NCI-H2227 (cell line): Measurements from ENCODE around the gene VCAM1.

ENCODE experiments used
- DNase-seq: peaks from one replicate; lab custom pipeline; 2025; ENCODE audit not compliant: unreplicated experiment; lab: John Stamatoyannopoulos, UW

The VCAM1 gene

DNA sequence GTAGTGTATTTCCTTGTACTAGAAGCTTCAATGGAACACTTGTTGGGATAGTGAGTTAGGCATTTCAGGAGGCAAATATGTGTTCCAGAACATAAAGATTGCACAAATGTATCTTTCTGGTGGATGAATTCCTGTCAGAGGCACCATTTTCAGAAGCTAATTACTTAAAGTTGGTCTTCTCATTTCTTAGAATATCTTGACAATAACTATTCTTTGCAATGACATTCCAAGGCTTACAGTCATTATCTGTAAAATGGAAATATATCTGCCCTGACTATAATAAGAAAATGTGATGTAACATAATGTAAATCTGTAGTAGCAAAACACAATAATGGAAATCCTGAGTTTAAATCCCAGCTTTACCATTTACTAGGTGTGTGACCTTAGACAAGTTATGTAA, 2.7 kb downstream of the VCAM1 start:
- no peak for DNase-seq

DNA sequence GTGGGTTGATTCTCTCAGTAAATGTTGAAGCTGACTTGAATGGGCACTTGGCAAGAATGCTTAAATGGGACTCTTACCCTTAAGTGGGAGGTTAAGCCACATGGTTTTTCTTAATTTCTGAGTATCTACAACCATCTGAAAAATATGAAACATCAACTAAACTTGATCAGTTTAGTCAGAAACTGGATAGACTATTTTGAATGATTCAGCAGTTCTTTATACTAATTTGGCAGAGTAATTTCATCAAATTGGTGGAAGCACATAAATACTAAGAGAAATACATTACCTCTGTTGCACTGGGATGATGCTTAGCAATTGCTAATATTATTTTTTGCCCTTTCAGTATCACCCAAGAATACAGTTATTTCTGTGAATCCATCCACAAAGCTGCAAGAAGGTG, 4.7 kb downstream of the VCAM1 start:
- no peak for DNase-seq

DNA sequence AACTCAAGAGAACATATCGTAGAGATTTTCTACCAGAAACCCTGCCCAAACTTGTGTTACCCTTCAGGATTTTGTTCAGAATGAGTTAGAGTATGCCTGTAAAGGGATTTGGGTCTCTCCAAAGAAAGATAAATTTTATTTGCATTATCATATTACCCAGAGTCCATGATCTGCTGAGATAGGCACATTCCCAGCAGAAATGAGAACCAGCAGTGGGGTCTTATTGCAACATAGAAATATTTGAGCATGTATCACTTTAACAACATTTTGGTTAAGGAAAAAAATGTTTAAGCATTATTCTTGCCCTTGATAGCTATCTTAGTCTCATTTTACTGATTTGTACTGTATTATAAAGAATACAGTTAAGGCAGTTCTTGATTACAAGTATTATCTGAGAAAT, 10.6 kb downstream of the VCAM1 start:
- DNase-seq: no peak

DNA sequence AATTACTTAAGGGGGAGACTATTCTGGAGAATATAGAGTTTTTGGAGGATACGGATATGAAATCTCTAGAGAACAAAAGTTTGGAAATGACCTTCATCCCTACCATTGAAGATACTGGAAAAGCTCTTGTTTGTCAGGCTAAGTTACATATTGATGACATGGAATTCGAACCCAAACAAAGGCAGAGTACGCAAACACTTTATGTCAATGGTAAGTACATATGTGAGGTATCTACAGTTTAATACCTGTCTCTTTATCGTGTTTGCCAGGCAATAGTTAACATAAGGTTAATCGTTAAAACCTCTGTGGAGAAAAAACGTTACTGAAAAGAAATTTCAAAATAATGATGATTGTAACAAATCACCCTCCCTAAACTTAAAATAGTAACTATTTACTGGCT, 11.8 kb downstream of the VCAM1 start:
- no peak for DNase-seq

- DNase-seq: no peak
Measured at GRCh38 chr1:100731758-100732157, 12.2 kb downstream of the VCAM1 start.

DNA sequence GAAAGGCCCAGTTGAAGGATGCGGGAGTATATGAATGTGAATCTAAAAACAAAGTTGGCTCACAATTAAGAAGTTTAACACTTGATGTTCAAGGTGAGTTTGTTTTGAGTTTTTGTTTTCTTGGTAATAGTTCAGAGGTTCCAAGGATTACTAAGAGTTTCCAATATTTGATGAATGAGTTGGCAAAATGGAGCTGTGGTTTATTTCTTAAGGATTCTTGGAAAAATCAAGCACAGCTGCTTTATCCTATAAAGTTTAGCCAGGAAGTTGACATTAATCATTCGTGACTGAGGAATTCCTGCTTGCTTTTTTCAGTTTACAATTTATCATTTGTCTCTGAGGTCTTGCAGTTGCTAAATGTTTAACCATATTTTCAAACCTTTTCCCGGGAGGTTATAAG, 15.1 kb downstream of the VCAM1 start:
- no peak for DNase-seq

DNA sequence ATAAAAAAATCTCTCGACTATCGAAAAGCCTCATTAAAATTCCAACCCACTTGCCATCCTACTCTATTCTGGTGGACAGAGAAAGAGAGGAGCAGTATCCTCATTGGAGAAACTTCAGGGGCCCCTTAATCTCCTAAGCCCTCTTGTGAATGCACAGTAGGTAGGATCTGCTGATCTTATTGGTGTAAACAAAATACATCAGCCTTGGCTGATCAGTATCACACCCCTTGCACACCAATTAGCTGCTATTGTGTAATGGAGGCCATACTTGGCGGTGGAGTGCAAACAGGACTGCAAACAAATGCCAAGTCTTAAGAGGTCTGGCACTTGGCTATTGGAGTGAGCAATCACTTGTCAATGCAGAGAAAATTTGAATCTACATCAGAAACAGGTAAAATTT, 15.7 kb downstream of the VCAM1 start:
- no peak for DNase-seq

- DNase-seq: no peak
Measured at GRCh38 chr1:100736324-100736723, 16.8 kb downstream of the VCAM1 start.

GRCh38 chr1:100736746-100737145, 17.2 kb downstream of the VCAM1 start:
- no peak for DNase-seq

GRCh38 chr1:100746542-100746932, 27.0 kb downstream of the VCAM1 start:
- no peak for DNase-seq

GRCh38 chr1:100747771-100748170, 28.2 kb downstream of the VCAM1 start:
- DNase-seq: no peak

- no peak for DNase-seq
Measured at GRCh38 chr1:100750005-100750885, 30.7 kb downstream of the VCAM1 start.

DNA sequence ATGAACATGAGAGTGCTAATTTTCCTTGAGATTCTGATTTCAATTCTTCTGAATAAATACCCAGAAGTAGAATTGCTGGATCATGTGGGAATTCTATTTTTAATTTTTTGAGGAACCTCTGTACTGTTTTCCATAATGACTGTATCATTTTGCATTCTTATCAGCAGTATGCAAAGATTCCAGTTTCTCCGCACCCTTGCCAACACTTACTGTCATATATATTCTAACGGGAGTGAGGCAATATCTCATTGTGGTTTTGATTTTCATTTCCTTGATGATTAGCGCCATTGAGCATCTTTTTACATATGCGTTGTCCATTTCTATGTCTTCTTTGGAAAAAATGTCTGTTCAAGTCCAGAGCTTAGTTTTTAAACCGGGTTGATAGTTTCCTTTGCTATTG, 33.2 kb downstream of the VCAM1 start:
- DNase-seq: no peak

DNA sequence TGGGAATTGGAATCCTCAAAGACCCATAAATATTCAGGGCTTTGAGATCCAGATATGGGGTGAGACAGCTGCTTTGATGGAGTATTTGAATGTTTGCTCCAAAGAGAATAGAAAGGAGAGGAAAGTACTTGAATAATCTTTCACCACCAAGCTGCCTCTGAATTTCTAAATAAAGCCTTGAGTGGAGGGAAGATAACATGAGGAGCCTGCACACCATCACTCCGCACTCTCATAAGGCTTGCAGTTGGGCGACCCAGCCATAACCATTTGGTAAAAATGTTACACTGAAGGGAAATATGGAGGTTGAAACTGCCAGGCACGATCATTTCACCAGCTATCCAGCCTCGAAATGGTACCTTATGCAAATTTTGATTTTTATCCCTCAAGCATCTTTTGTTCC, 38.4 kb downstream of the VCAM1 start:
- DNase-seq: no peak

DNA sequence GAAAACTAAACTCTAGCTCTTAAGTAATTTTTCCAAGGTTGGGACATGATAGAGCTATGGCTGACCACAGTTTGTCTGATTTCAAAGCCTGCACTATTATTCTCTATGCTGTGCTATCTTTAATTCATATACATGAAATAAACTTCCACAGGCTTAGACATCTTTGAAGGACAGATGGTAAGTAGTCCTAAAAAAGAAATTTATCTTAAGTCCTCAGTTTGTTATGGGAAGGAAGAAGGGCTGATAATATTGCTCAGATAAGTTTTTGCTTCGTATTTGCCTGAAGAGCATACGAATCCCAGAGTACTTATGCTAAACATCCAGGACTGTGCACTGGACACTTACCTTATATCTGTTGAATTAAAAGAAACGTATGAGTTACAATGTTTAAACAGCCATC, 39.6 kb downstream of the VCAM1 start:
- no peak for DNase-seq

DNA sequence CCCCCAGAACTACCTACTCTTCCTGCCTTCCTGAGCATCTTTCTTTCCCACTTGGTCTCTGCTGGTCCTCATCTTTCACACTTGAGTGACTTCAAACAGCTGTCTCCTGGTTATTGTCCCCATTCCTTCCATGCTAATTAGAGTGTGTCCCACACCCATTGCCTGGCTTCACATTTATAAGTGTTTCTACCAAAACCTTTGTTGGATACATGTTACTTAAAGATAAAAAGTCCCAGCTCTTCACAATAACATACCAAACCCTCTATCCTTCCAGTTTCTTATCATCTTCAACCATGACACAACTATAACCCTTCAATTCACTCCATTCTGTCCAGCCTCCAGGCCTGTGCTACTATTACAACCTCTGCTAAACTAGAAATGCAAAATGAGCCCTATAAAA, 41.0 kb downstream of the VCAM1 start:
- no peak for DNase-seq

GRCh38 chr1:100762461-100762860, 42.9 kb downstream of the VCAM1 start:
- no peak for DNase-seq

DNA sequence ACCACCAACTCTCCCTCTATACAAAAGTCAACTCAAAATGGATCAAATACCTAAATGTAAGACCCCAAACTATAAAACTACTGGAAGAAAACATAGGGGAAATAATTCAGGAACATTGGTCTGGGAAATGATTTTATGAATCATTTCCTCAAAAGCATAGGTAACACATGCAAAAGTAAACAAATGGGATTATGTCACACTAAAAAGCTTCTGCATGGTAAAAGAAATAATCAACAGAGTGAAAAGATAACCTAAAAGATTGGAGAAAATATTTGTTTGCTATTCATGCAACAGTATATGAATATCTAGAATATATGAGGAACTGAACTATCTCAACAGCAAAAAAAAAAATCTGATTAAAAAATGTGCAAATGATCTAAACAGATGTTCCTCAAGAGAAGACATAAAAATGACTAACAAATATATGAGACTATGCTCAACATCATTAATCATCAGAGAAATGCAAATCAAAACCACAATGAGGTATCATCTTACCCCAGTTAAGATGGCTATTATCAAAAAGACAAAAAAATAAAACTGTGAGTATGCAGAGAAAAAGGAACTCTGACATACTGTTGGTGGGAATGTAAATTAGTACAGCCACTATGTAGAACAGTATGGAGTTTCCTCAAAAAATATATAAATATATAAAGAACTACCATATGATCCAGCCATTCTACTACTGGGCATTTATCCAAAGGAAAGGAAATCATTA, 47.8 kb downstream of the VCAM1 start:
- no peak for DNase-seq

GRCh38 chr1:100769323-100769722, 49.8 kb downstream of the VCAM1 start:
- DNase-seq: no peak

- no peak for DNase-seq
Measured at GRCh38 chr1:100769906-100770646, 50.5 kb downstream of the VCAM1 start.

DNA sequence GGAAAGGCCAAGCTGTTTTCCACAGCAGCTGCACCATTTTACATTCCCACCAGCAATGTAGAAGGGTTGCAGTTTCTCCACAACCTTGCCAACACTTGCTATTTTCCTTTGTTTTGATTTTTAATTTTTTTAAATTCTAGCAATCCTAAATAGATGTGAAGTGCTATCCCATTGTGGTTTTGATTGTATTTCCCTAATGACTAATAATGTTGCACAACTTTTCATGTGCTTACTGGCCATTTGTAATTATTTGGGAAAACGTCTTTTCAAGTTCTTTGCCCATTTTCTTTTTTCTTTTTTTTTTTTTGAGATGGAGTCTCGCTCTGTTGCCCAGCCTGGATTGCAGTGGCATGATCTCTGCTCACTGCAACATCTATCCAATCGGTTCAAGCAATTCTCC, 53.9 kb downstream of the VCAM1 start:
- DNase-seq: no peak

GRCh38 chr1:100774370-100774769, 54.8 kb downstream of the VCAM1 start:
- no peak for DNase-seq
